Measurements from ENCODE around the gene DEF6. TPM values are rescaled to one million over a fixed set of nuclear protein-coding genes. Genes with fewer than 3 reads are reported as not detected.
A peak's percentile ranks its signal among the peaks of the same experiment; 100 is the strongest.

Gene DEF6
- total and polyA plus RNA-seq, 5 donors = 1.3 to 3.6 (median 2.6) TPM

DNA sequence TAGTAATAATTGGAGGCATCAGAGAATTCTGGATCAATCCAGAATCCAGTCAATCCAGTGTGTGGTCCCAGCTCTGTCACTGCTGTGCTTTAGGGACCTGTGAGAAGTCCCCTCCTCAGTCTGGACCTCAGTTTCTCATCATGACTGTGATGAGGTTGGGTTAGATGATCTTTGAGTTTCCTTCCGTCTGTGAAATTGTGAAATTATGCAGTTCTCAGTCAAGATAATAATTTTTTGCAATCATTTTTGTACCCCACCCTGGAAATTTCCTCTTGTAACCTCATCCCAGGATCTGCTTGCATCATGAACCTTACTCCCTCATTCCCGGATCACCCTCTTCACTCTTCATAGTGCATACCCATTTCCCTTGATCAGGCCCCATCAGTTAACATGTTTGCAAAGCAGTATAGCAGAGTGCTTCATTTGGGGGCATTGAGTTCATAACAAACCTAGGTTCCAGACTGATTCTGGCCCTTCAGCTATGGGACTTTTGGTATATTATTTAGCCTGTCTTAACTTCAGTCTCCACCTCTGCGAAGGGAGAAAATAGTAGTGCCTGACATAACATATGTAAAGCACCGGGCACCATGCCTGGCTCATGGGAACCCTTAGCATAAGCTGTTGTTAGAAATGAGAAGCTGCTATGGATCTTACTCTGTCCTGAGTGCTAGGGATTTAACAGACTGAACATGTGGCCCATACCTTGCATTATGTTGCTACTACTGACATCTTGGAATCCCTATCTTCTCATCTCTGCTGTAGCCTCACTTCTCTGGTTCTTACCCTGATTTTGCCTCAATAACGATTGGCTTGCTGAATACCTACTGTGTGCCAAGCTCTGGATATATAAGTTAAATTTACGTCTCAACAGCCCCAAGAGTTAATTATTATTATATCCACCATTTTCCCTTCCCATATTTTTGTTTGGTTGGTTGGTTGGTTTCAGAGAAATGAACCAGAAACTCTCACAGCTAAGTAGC, 36.7 kb upstream of the DEF6 start:
- ATAC-seq (no peak), DNase-seq (no peak)
- intact Hi-C loops (cut with DNase I) = no loop called here
- H3K27me3 ChIP-seq (ENCODE audit: control insufficient read depth, insufficient read depth) = no peaks in the 10 kb centered on the region
- no peaks in the 10 kb centered on the region for H3K9me3 ChIP-seq (ENCODE audit: control insufficient read depth, low read length)
- peak overlapping the region; percentile 84 for H3K27ac ChIP-seq (ENCODE audit: low read length)
- H3K4me1 ChIP-seq (ENCODE audit: control insufficient read depth, insufficient read depth, low read length) = peaks cover 4% of the 10 kb centered on the region
- 83% methylated on average over 6 of the region's 6 CpGs for WGBS
- H3K4me3 ChIP-seq (ENCODE audit: low read length) = peak overlapping the region; percentile 74

DNA sequence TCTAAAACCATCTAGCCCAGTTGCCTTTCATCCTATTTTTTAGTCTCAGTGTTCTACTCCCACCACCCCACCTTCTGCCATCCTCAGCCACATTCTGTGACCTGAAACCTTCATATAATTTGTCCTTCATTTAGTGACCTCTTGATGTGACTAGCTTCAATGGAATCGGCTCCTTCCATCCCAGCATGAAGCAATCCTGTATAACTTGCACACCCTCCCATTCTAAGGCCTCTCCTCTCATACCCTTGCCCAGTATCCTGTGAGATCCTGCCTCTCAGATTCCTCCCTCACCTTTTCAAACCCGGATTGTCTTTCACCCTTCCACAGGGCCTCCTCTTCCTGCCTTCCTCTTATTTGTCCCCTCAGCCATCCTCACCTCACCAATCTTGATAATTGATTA, 35.0 kb upstream of the DEF6 start:
- H3K4me3 ChIP-seq (ENCODE audit: low read length) = no peak overlapping the region
- no peak for DNase-seq
- intact Hi-C loops (cut with DNase I) = no loop called here
- H3K27ac ChIP-seq (ENCODE audit: low read length) = no peak overlapping the region
- peaks cover 8% of the 10 kb centered on the region for H3K4me1 ChIP-seq (ENCODE audit: control insufficient read depth, insufficient read depth, low read length)
- no peak for ATAC-seq
- H3K9me3 ChIP-seq (ENCODE audit: control insufficient read depth, low read length) = no peaks in the 10 kb centered on the region
- no peaks in the 10 kb centered on the region for H3K27me3 ChIP-seq (ENCODE audit: control insufficient read depth, insufficient read depth)
- WGBS = 35% methylated on average over 2 of the region's 2 CpGs

DNA sequence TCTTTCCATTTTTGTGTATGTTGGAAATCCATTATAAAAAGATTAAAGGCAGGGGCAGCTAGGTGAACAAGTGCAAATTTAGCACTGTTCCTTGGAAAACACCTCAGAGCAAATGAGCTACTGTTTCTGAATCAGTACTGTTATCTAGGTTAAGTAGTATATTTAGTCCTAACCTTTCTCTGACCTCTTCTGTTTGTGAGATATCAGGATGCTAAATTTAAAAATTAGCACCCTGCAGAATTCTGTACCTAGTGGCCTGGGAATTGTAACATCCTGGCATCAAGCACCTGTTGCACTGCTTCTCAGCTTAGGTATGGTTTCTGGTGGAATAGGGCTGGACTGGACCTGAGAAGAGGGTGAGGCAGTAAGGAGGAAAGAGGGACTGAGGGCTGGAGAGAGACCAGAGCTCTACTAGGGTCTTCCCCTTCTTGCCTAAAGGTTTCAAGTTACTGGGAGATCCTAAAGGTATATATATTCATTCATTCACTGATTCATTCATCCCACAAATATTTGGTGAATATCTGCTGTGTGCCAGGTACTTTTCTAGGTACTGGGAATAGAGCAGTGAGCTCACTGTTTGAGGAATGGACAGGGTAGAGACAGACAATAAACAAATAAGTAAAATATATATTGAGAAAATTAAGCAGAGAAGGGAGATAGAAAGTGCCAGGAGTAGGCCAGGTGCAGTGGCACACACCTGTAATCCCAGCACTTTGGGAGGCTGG, 32.9 kb upstream of the DEF6 start:
- Histone ChIP-seq H3K4me3 (ENCODE audit: low read length) (no peak overlapping the region), H3K27me3 (ENCODE audit: control insufficient read depth, insufficient read depth) (no peaks in the 10 kb centered on the region), H3K9me3 (ENCODE audit: control insufficient read depth, low read length) (no peaks in the 10 kb centered on the region), H3K4me1 (ENCODE audit: control insufficient read depth, insufficient read depth, low read length) (peaks cover 10% of the 10 kb centered on the region), H3K27ac (ENCODE audit: low read length) (no peak overlapping the region)
- DNase-seq (no peak), ATAC-seq (no peak)
- intact Hi-C loops (cut with DNase I) = no loop called here

DNA sequence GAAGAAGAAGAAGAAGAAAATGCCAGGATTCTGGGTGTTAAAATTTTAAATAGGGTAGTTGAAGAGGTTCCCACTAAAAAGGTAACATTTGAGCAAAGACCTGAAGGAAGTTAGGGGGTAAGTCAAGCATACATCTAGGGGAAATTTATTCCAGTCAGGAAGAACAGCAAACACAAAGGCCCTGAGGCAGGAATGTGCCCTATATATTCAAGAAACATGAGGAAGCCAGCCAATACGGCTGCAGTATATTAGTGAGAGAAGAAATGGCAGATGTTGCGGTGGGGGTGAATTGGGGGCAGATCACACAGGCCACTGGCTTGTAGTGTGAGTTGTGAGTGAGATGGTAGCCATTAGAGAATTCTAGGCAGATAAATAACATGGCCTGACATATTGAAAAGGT, 32.1 kb upstream of the DEF6 start:
- no peaks in the 10 kb centered on the region for H3K9me3 ChIP-seq (ENCODE audit: control insufficient read depth, low read length)
- intact Hi-C loops (cut with DNase I) = no loop called here
- DNase-seq = no peak
- no peak overlapping the region for H3K27ac ChIP-seq (ENCODE audit: low read length)
- no peak overlapping the region for H3K4me3 ChIP-seq (ENCODE audit: low read length)
- no peaks in the 10 kb centered on the region for H3K27me3 ChIP-seq (ENCODE audit: control insufficient read depth, insufficient read depth)
- WGBS = 95% methylated on average over 2 of the region's 2 CpGs
- peaks cover 10% of the 10 kb centered on the region for H3K4me1 ChIP-seq (ENCODE audit: control insufficient read depth, insufficient read depth, low read length)
- no peak for ATAC-seq

DNA sequence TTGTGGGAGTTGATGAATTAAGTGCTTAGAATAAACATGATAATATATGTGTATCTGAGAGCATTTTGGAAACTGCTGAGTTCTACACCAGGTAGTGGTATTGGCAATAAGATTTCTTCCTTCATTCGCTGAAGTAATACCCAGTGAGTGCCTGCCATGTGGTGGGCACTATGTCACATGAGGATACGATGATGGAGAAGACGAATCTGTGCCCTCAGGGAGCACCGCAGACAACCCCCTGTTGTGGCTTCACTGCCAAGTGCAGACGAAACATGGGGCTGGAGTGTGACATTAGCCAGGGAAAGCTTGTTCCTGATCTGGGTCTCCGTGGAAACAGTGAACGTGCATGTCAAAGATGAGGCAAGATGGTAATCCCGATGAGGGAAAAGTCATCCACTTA, 30.2 kb upstream of the DEF6 start:
- intact Hi-C loops (cut with DNase I) = no loop called here
- ATAC-seq = no peak
- Histone ChIP-seq H3K27me3 (ENCODE audit: control insufficient read depth, insufficient read depth) (no peaks in the 10 kb centered on the region), H3K27ac (ENCODE audit: low read length) (no peak overlapping the region), H3K4me3 (ENCODE audit: low read length) (no peak overlapping the region), H3K4me1 (ENCODE audit: control insufficient read depth, insufficient read depth, low read length) (peaks cover 8% of the 10 kb centered on the region), H3K9me3 (ENCODE audit: control insufficient read depth, low read length) (no peaks in the 10 kb centered on the region)
- DNase-seq = no peak
- WGBS = 82% methylated on average over 8 of the region's 8 CpGs

DNA sequence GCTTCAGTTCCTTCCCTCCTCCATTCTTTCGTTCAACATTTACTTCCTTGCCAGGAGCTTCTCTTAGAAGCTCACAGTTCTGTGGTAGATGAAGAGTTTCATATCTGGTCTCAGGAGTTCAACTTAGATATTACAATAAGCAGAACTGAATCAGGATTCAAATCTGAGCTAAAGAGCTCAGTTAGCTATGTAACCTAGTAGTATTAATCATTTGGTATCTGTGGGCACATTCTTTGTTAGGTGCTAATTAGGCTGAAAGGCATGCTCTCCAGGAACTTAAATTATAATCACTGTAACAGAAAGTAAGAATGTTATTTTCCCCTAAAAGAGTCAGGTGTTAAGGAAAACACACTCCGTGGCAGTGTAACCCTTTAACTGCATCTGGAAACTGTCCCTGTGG, 29.7 kb upstream of the DEF6 start:
- no peak for ATAC-seq
- Histone ChIP-seq H3K4me3 (ENCODE audit: low read length) (no peak overlapping the region), H3K9me3 (ENCODE audit: control insufficient read depth, low read length) (no peaks in the 10 kb centered on the region), H3K27me3 (ENCODE audit: control insufficient read depth, insufficient read depth) (no peaks in the 10 kb centered on the region), H3K27ac (ENCODE audit: low read length) (no peak overlapping the region), H3K4me1 (ENCODE audit: control insufficient read depth, insufficient read depth, low read length) (peaks cover 6% of the 10 kb centered on the region)
- WGBS = 60% methylated on average over 2 of the region's 2 CpGs
- no peak for DNase-seq
- intact Hi-C loops (cut with DNase I) = no loop called here

DNA sequence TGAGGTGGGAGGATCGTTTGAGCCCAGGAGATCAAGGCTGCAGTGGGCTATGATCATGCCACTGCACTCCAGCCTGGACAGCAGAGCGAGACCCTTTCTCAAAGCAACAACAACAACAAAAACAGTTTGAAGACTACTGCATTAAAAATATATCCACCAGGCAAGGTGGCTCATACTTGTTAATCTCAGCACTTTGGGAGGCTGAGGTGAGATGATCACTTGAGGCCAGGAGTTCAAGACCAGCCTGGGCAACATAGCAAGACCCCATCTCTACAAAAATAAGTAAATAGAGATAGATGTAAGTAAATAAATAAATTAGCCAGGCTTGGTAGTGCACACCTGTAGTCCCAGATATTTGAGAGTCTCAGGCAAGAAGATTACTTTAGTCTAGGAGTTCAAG, 25.6 kb upstream of the DEF6 start:
- DNase-seq (no peak), ATAC-seq (no peak)
- H3K4me3 ChIP-seq (ENCODE audit: low read length) = no peak overlapping the region
- no peaks in the 10 kb centered on the region for H3K9me3 ChIP-seq (ENCODE audit: control insufficient read depth, low read length)
- no peaks in the 10 kb centered on the region for H3K27me3 ChIP-seq (ENCODE audit: control insufficient read depth, insufficient read depth)
- no peak overlapping the region for H3K27ac ChIP-seq (ENCODE audit: low read length)
- peaks cover 10% of the 10 kb centered on the region for H3K4me1 ChIP-seq (ENCODE audit: control insufficient read depth, insufficient read depth, low read length)
- 96% methylated on average over 2 of the region's 2 CpGs for WGBS
- intact Hi-C loops (cut with DNase I) = no loop called here

DNA sequence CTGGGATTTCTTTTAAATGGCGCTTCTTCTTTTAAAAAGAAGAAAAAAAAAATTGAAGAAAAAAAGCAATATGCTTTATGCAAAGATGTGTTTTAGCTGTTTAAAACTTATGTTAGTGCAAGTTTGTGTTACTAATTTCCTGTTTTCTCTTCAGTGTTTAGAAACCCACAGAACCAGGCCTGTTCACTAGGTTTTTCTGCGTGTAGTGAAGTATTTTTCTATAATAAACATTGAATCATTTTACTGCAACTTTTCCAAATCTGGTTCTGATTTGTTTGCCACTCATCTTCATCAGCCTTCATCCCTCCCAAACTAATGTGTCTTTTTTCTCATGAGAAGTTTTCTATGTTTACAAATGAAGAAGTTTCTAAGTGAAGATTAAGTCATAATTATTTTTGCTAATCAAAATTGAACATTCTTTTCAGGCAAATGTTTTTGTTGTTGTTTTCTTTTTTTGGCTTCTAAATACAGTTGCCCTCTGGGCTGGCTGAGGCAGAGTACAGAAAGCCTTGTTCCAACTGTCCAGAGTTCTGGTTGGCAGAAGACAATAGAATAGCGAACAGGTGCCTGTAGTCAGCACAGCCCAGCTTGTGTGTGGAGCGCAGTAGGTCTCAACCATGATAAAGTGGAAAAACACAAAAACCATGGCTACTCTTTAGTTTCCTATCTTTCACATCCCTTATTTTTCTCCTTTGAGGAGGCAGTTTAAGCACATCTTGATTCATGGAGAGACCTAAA, 23.6 kb upstream of the DEF6 start:
- Histone ChIP-seq H3K4me1 (ENCODE audit: control insufficient read depth, insufficient read depth, low read length) (peaks cover 6% of the 10 kb centered on the region), H3K27ac (ENCODE audit: low read length) (no peak overlapping the region), H3K4me3 (ENCODE audit: low read length) (no peak overlapping the region), H3K9me3 (ENCODE audit: control insufficient read depth, low read length) (no peaks in the 10 kb centered on the region), H3K27me3 (ENCODE audit: control insufficient read depth, insufficient read depth) (no peaks in the 10 kb centered on the region)
- 88% methylated on average over 4 of the region's 4 CpGs for WGBS
- intact Hi-C loops (cut with DNase I) = no loop called here
- DNase-seq (no peak), ATAC-seq (no peak)

DNA sequence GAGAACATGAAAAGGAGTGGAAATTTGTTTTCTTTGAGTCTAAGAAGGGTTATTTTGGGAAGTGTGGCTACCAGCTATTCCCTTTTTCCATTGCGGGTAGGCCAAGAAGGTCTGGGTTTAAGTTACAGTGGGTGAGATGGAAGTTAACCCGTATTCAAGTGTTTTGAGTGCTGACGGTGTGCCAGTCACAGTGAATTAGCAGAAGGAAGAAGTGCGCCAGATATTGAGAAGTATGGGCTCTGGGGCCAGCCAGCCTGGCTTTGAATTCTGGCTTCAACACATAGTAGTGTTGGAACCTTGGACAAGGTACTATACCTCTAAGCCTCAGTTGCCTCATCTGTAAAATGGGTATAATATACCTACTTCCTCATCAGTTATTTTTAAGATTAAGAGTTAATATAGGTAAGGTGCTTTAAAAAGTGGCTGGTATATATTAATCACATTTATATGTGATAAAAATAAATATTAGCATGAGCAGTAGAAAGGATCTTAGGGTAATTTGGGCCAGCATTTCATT, 21.8 kb upstream of the DEF6 start:
- peaks cover 6% of the 10 kb centered on the region for H3K4me1 ChIP-seq (ENCODE audit: control insufficient read depth, insufficient read depth, low read length)
- no peak for DNase-seq
- H3K9me3 ChIP-seq (ENCODE audit: control insufficient read depth, low read length) = no peaks in the 10 kb centered on the region
- 75% methylated on average over 4 of the region's 4 CpGs for WGBS
- ATAC-seq = peak; percentile 6 to 23
- no peak overlapping the region for H3K4me3 ChIP-seq (ENCODE audit: low read length)
- H3K27ac ChIP-seq (ENCODE audit: low read length) = no peak overlapping the region
- intact Hi-C loops (cut with DNase I) = no loop called here
- H3K27me3 ChIP-seq (ENCODE audit: control insufficient read depth, insufficient read depth) = no peaks in the 10 kb centered on the region

DNA sequence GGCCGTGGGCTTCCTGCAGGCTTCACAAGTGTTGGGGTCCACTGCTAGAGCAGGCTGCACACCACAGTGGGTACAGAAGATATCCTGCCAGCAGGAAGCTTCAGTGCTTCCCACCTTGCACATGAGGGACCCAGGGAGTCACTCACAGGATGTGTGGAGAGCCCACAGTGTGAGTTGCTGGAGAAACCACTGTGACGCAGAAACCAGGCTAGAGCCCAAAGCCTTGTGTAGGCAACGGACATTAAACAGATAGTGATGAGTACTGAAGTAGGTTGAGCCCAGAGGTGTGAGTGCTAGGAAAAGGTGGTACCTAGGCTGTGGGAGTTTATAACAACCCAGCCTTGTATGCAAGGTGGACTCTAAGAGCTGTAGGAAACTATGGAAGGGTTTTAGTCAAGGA, 18.9 kb upstream of the DEF6 start:
- intact Hi-C loops (cut with DNase I) = no loop called here
- Histone ChIP-seq H3K4me1 (ENCODE audit: control insufficient read depth, insufficient read depth, low read length) (peaks cover 8% of the 10 kb centered on the region), H3K27me3 (ENCODE audit: control insufficient read depth, insufficient read depth) (no peaks in the 10 kb centered on the region), H3K27ac (ENCODE audit: low read length) (no peak overlapping the region), H3K4me3 (ENCODE audit: low read length) (no peak overlapping the region), H3K9me3 (ENCODE audit: control insufficient read depth, low read length) (no peaks in the 10 kb centered on the region)
- no peak for DNase-seq
- no peak for ATAC-seq
- 88% methylated on average over 3 of the region's 3 CpGs for WGBS

DNA sequence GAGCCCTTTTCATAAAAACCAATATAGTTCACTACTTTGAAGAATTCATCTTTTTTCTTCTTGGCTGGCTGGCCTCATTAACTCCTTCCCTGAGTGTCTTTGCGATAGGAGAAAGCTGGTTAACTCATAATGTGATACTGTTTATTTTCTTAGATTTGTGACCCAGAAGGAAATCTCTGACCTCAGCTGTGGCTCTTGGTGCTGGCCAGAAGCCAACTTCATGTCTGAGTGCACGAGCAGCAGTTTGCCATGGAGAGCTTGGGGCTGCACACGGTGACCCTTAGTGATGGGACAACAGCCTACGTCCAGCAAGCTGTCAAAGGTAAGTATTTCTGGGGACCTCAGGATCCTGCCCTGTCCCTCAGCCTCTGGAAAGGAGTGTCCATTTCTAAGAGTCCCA, 16.7 kb upstream of the DEF6 start:
- Histone ChIP-seq H3K27me3 (ENCODE audit: control insufficient read depth, insufficient read depth) (no peaks in the 10 kb centered on the region), H3K9me3 (ENCODE audit: control insufficient read depth, low read length) (no peaks in the 10 kb centered on the region), H3K4me3 (ENCODE audit: low read length) (no peak overlapping the region), H3K4me1 (ENCODE audit: control insufficient read depth, insufficient read depth, low read length) (peaks cover 3% of the 10 kb centered on the region), H3K27ac (ENCODE audit: low read length) (no peak overlapping the region)
- DNase-seq (peak in 2 of 3 donors; percentile 52 to 59), ATAC-seq (no peak)
- intact Hi-C loops (cut with DNase I) = no loop called here
- WGBS = 46% methylated on average over 4 of the region's 4 CpGs
